NOMO-1 treated with dmso at 0.1 percent for 144 hours (cell line): ENCODE data around the gene CHKB.

Source experiments
- DNase-seq: peaks from one replicate; lab custom pipeline; 2025; ENCODE audit not compliant: unreplicated experiment; lab: John Stamatoyannopoulos, UW

The CHKB gene

DNA sequence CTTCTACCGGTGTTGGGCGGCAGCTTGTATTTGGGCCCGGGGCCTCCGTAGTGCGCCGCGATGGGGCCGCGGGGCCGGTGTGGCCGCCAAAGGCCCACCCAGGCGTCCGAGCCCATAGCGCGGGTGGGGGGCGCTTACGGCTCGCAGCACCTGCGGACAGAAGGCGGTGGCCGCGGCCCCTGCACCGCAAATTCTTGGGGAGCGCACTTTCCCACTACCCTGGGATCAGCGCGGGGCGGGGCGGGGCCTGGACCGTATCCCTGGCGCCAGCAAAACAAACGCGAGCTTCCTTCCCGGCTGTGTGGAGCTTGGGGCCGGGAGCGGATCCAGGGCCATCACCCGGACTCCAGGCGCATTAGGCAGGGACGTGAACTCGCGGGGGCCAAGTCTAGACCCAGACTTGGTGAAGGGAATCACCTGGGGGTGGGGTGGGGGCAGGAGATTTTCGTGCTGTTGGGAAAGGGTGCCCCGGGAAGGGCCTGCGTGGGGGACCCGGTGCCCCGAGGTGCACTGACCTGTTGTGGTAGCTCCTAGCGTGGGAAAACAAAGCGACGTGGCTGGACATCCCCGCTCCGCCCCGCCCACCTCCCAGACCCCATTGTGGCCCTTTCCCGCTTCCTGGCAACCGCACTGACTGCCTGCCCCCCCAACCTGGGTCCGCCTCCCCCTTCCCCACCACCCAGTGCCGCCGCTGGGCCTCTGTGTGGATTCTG is 50.5 kb downstream of the CHKB start:
- DNase-seq: no peak

DNA sequence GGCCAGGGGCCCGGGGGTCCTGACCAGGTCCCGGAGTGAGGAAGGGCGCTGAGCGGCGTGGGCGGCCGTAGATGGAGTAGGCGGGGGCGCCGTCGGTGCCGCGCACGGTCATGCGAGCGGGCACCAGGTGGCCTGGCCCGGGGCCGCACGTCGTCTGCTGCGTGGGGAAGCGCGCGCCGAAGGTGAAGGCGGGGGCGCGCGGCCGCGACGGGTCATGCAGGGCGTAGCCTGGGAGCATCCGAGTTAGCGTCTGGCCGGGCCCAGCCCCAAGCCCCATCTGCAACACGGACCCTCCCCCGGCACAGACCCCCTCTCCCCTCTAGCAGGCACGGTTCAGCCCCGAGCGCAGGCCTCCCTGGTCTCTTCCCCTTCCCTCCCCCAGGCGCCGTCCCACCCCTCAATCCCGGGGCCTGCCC is 51.1 kb downstream of the CHKB start:
- peak; percentile 63 for DNase-seq

DNA sequence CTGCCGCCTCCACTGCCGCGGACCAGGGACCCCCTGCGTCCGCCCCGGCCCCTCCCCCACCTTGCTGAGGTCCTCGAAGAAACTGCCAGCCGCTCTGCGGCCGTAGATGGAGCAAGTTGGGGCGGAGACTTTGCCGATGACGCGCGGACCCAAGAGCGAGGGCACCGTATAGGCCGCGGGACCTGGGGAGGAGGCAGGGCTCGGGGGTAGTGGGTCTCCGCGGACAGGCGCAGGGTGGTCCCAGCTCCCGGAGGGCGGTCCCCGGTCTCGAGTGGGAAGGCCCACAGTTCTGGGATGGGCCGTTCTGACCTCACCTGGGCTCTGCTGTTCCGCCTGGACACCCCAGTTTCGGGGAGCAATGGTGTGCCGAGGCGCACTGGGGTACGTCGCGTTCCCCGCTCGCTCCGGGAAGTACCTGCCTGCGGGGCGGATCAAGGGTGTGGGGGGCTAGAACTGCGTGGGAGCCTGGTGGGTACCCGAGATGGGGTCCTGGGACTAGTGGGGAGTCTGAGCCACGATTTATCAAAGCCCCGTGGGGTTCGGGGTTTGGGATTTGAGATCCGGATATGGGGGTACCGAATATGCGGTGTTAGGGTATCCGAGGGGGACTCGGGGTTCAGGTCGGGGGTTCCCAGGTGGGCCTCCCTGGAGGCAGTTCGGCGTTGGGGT is 51.6 kb downstream of the CHKB start:
- peak; percentile 86 for DNase-seq

DNA sequence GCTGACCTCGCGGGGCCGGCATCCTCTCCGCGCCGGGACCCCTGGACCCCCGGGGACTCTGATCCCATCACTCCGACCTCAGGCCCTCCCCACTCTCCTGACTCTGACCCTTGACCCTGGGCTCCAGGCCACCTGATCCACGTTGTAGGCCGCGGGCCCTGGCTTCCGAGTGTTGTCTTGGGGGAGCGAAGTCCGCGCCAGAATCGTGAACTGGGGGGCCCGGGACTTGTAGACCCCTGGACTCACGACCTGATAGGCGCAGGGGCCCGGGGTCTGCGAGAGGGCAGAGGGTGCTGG is 52.1 kb downstream of the CHKB start:
- no peak for DNase-seq

DNA sequence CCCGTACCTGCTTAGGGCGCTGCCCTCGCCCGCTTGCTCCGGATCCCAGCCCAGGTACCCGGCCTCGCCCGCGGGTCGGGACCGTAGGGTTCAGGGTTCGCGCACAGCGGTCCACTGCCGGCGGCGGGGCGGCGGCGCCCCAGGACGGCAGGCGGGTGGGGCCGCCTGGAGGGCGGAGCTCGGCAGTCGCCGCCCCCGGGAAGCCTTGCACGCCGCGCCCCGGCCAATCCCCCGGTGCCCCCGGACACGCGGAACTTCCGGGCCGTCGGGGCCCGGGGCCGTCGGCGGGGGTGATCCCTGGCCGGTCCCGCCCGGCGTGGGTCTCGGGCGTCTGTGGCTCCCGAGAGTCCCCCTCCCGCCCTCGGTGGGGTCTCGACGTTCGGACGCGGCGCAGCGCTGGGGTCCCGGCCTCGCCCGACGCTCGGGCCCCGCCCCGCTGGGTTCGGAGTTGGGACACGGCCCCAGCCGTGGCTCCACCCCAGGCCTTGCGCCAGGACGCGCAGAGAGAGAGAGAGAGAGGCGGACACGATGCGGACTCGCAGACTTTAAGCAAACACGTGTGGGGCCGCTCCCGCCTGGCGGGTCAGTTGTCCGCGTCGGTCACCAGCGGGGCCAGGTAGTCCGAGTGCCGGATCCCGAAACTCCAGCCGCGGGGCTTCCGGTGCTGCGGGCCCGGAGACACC is 52.6 kb downstream of the CHKB start, which contains the start of gene TYMP:
TSS of gene TYMP (minus strand) at position 116 of the 683 bp plus-strand sequence. CDS start 303 bp downstream, outside the sequence.
- peak; percentile 85 for DNase-seq

DNA sequence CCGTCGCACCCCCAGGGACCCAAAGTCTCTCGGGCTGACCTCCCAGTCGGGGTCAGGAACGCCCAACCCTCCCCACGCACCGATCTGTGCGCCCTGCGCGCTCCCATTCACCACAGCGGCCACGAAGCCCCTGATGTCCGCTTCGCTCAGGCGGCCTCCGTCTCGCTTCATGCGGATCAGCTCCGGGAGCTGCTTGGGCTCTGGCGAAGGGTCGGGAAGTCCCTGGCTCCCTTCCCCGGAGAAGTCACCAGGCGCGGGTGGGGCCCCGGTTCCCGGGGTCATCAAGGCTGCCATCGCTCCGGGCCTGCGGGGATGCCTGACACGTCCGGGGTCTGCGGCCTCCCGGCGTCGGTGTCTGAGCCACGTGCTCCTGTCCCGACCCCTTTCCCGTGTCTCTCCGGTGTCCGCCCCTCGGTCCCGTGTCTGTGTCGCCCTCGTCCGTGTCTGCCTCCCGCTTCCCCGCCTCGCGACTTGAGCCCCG is 53.2 kb downstream of the CHKB start:
- no peak for DNase-seq
